H1 (cell line): ENCODE data around the gene PEX6. TPM values are rescaled to one million over a fixed set of nuclear protein-coding genes. Genes with fewer than 3 reads are reported as not detected.

Source experiments
- CTCF ChIA-PET: fragments of 300-600 bp; sonication (Branson Sonifier 250); formaldehyde crosslinking; loops from one replicate; lab custom pipeline; 2021; ENCODE audit not compliant: partially characterized antibody; lab: Charles Lee
- POLR2A ChIA-PET: fragments of 300-600 bp; sonication (Branson Sonifier 250); formaldehyde crosslinking; loops from one replicate; lab custom pipeline; 2021; ENCODE audit warnings: inconsistent platforms; ENCODE audit not compliant: partially characterized antibody; lab: Charles Lee
- DNase-seq, 2 experiments: peaks; one replicate each; pipeline versions ENCODE4 v3.0.0 to v3.0.0-alpha.2; 2010 to 2022; ENCODE audit warnings: low spot score in 2 of 2, low read depth in 1 of 2, mixed read lengths in 1 of 2
- FAIRE-seq: peaks from 2 replicates; lab custom pipeline; 2011; peaks lifted over from hg19 to GRCh38; lab: Jason Lieb, UNC
- H2AFZ ChIP-seq: 2 replicates; pipeline ENCODE4 v1.8.1; 2012; ENCODE audit warnings: low read length, inconsistent platforms
- H2AK5ac ChIP-seq: 2 replicates; pipeline ENCODE4 v1.6.1; 2013; ENCODE audit warnings: low read depth, low read length
- H2BK120ac ChIP-seq: replicated peaks from 2 replicates; pipeline ENCODE3; 2013; ENCODE audit warnings: low read depth, low read length, inconsistent platforms
- H2BK12ac ChIP-seq: 2 replicates; pipeline ENCODE4 v1.6.1; 2013; ENCODE audit warnings: low read depth, low read length
- H2BK15ac ChIP-seq: 2 replicates; pipeline ENCODE4 v1.6.1; 2013; ENCODE audit warnings: low read length
- H2BK20ac ChIP-seq: 2 replicates; pipeline ENCODE4 v1.6.1; 2013; ENCODE audit warnings: low read length
- H2BK5ac ChIP-seq: 2 replicates; pipeline ENCODE4 v1.6.1; 2013; ENCODE audit warnings: low read depth, low read length
- H3K14ac ChIP-seq: 2 replicates; pipeline ENCODE4 v1.6.1; 2013; ENCODE audit warnings: inconsistent platforms; ENCODE audit not compliant: insufficient read length
- H3K18ac ChIP-seq: 2 replicates; pipeline ENCODE4 v1.6.1; 2013; ENCODE audit warnings: low read length; ENCODE audit errors: extremely low read depth
- H3K23ac ChIP-seq: 2 replicates; pipeline ENCODE4 v1.6.1; 2013; ENCODE audit warnings: inconsistent platforms; ENCODE audit not compliant: insufficient read length
- H3K23me2 ChIP-seq: 2 replicates; pipeline ENCODE4 v1.6.1; 2013; ENCODE audit warnings: low read depth, low read length
- H3K27ac ChIP-seq: 2 replicates; pipeline ENCODE4 v1.6.1; 2011; ENCODE audit warnings: low read depth, low read length, inconsistent platforms
- H3K27me3 ChIP-seq, 4 experiments: replicated peaks in 1 of 4; 1 replicate in 1 of 4; 2 replicates in 3 of 4; pipeline versions ENCODE4 v1.6.1 to v1.8.1; 2011 to 2013; ENCODE audit warnings: low read length in 3 of 4, mild to moderate bottlenecking in 3 of 4, inconsistent platforms in 2 of 4, mixed read lengths in 2 of 4, moderate library complexity in 1 of 4; ENCODE audit not compliant: control insufficient read depth in 3 of 4, insufficient read depth in 3 of 4; ENCODE audit errors: extremely low read depth in 1 of 4
- H3K36me3 ChIP-seq, 4 experiments: 2 replicates each; pipeline versions ENCODE4 v1.6.1 to v1.8.1; 2011 to 2013; ENCODE audit warnings: mild to moderate bottlenecking in 4 of 4, low read length in 3 of 4, moderate library complexity in 2 of 4, control low read depth in 1 of 4, inconsistent platforms in 1 of 4; ENCODE audit not compliant: insufficient read depth in 4 of 4, control insufficient read depth in 2 of 4
- H3K4ac ChIP-seq: replicated peaks from 2 replicates; pipeline ENCODE3; 2013; ENCODE audit warnings: low read length, low read depth, mixed read lengths, inconsistent platforms; ENCODE audit not compliant: insufficient read length
- H3K4me1 ChIP-seq, 4 experiments: replicated peaks in 1 of 4; 1 replicate in 1 of 4; 2 replicates in 3 of 4; pipeline versions ENCODE4 v1.6.1 to v1.8.1; 2011 to 2013; ENCODE audit warnings: low read length in 3 of 4, inconsistent platforms in 2 of 4, mixed read lengths in 1 of 4; ENCODE audit not compliant: insufficient read depth in 4 of 4, control insufficient read depth in 3 of 4
- H3K4me2 ChIP-seq, 2 experiments: 2 replicates each; pipeline versions ENCODE4 v1.6.1 to v1.8.1; 2011 to 2013; ENCODE audit warnings: low read depth in 2 of 2, low read length in 2 of 2, control low read depth in 1 of 2, inconsistent platforms in 1 of 2, mild to moderate bottlenecking in 1 of 2; ENCODE audit not compliant: insufficient read depth in 1 of 2
- H3K4me3 ChIP-seq, 4 experiments: fragments of 200-600, 300-600 bp in 1 of 4; sonication (generic), shearing (Covaris generic), sonication (Bioruptor Twin) in 1 of 4; 2 replicates each; pipeline versions ENCODE4 v1.5.1 to v1.8.1; 2011 to 2016; ENCODE audit warnings: low read length in 4 of 4, low read depth in 3 of 4, control low read depth in 2 of 4, inconsistent platforms in 2 of 4, mild to moderate bottlenecking in 2 of 4, mixed read lengths in 1 of 4, moderate library complexity in 1 of 4; ENCODE audit not compliant: insufficient read depth in 2 of 4; ENCODE audit errors: extremely low read depth in 1 of 4
- H3K56ac ChIP-seq: replicated peaks from 2 replicates; pipeline ENCODE3; 2013; ENCODE audit warnings: low read depth, mild to moderate bottlenecking, mixed read lengths, low read length, inconsistent platforms; ENCODE audit not compliant: insufficient read length
- H3K79me1 ChIP-seq: 2 replicates; pipeline ENCODE4 v1.6.1; 2013; ENCODE audit warnings: low read depth, low read length, control low read depth
- H3K79me2 ChIP-seq, 2 experiments: 2 replicates each; pipeline versions ENCODE4 v1.6.1 to v1.8.1; 2012 to 2013; ENCODE audit warnings: low read length in 2 of 2, mild to moderate bottlenecking in 2 of 2, inconsistent platforms in 1 of 2; ENCODE audit not compliant: insufficient read depth in 2 of 2, control insufficient read depth in 1 of 2
- H3K9ac ChIP-seq, 4 experiments: replicated peaks in 1 of 4; 1 replicate in 1 of 4; 2 replicates in 3 of 4; pipeline versions ENCODE4 v1.6.1 to v1.8.1; 2011 to 2013; ENCODE audit warnings: low read depth in 3 of 4, low read length in 3 of 4, control low read depth in 2 of 4, mild to moderate bottlenecking in 2 of 4, moderate library complexity in 2 of 4, inconsistent platforms in 1 of 4; ENCODE audit errors: extremely low read depth in 1 of 4
- H3K9me3 ChIP-seq, 2 experiments: 2 replicates each; pipeline versions ENCODE4 v1.6.1 to v1.8.1; 2012 to 2013; ENCODE audit warnings: mild to moderate bottlenecking in 2 of 2, moderate library complexity in 2 of 2, control low read depth in 1 of 2, inconsistent platforms in 1 of 2, low read depth in 1 of 2, low read length in 1 of 2, mixed read lengths in 1 of 2; ENCODE audit not compliant: insufficient read depth in 2 of 2
- H4K20me1 ChIP-seq, 2 experiments: replicated peaks in 1 of 2; 2 replicates each; pipeline versions ENCODE3 to v1.8.1; 2011 to 2013; ENCODE audit warnings: inconsistent platforms in 2 of 2, low read length in 2 of 2, mild to moderate bottlenecking in 1 of 2; ENCODE audit not compliant: insufficient read depth in 2 of 2, control insufficient read depth in 1 of 2
- H4K5ac ChIP-seq: 2 replicates; pipeline ENCODE4 v1.6.1; 2013; ENCODE audit warnings: low read length, low read depth, mixed read lengths, inconsistent platforms; ENCODE audit not compliant: insufficient read length
- H4K8ac ChIP-seq: 2 replicates; pipeline ENCODE4 v1.8.0; 2013; ENCODE audit warnings: mild to moderate bottlenecking, moderate library complexity, low read length, inconsistent platforms; ENCODE audit not compliant: insufficient read depth; ENCODE audit errors: extremely low read depth
- H4K91ac ChIP-seq: replicated peaks from 2 replicates; pipeline ENCODE3; 2013; ENCODE audit warnings: low read length, mixed read lengths, inconsistent platforms; ENCODE audit not compliant: insufficient read length
- BACH1 ChIP-seq: IDR thresholded peaks from 2 replicates; pipeline ENCODE4 v1.6.1; 2012; ENCODE audit warnings: low read length, improper control_type of control experiment
- HDAC6 ChIP-seq: IDR thresholded peaks from one replicate; pipeline ENCODE4 v1.7.1; 2012; ENCODE audit warnings: low read depth, mild to moderate bottlenecking, inconsistent platforms, low read length, moderate library complexity
- KDM1A ChIP-seq: fragments of 200-600, 300-600 bp; sonication (generic); IDR thresholded peaks from 2 replicates; pipeline ENCODE4 v1.7.1; 2016; ENCODE audit warnings: mild to moderate bottlenecking, low read length, borderline replicate concordance
- WGBS, 2 experiments: shearing (Covaris generic) in 1 of 2; methylation state at CpG; one replicate each; pipeline versions ENCODE4 v1.1.6 to v1.1.7; 2013 to 2015; ENCODE audit warnings: low lambda C conversion rate in 2 of 2, mixed read lengths in 2 of 2, inconsistent platforms in 1 of 2, low coverage in 1 of 2, missing lambda C conversion rate in 1 of 2; ENCODE audit not compliant: insufficient replicate concordance in 2 of 2, insufficient coverage in 1 of 2, insufficient read length in 1 of 2; ENCODE audit errors: extremely low coverage in 1 of 2, missing lambda C conversion rate in 1 of 2; 5-methylcytosine and 5-hydroxymethylcytosine counted together
- polyA plus RNA-seq, 7 experiments: library from polyadenylated mRNA; depleted of rRNA in 3 of 7; stranded (reverse) in 5 of 7; unstranded in 2 of 7; fragments of >200 nt in 5 of 7; fragments of 200-250 nt in 2 of 7; gene quantifications; 1 replicate in 5 of 7; 2 replicates in 1 of 7; 4 replicates in 1 of 7; pipeline versions ENCODE4 v1.2.1 to v1.2.3, GENCODE V29; 2011 to 2013; ENCODE audit warnings: missing spikeins in 2 of 7, mixed read lengths in 2 of 7
- total RNA-seq: library from RNA; stranded (reverse); fragmentation: NEBNext Ultra II Directional; extraction: Animal tissue kit (Norgen Biotek cat#: 25700); gene quantifications from 2 replicates; pipeline ENCODE4 v1.2.1, GENCODE V29; 2021

Gene PEX6
- total and polyA plus RNA-seq, 2 of the 8 experiments (the other 6 are each of a cell fraction or from before 2014, with no cell fraction given): 6.4 to 12.5 TPM

- Histone ChIP-seq H3K9me3 (no peaks in the 10 kb centered on the region), H4K91ac (no peak overlapping the region), H3K27me3 (peaks cover 0 to 13% (median 10%) of the 10 kb centered on the region in 4 experiments; a peak in 5 of 7 replicates), H3K4me3 (peak overlapping the region; percentile 50 to 87 (median 76)), H3K14ac (no peak overlapping the region), H3K9ac (no peak overlapping the region; a peak in 1 of 7 replicates), H3K4me2 (peak overlapping the region; percentile 69 to 99), H2BK5ac (no peak overlapping the region), H3K23me2 (peaks cover 10% of the 10 kb centered on the region), H2BK120ac (no peak overlapping the region), H3K18ac (no peak overlapping the region), H3K36me3 (peaks cover 0 to 2% (median 0%) of the 10 kb centered on the region in 4 experiments; a peak in 1 of 8 replicates), H2AK5ac (no peak overlapping the region), H2BK15ac (no peak overlapping the region), H4K8ac (no peak overlapping the region), H3K23ac (no peak overlapping the region), H4K5ac (no peak overlapping the region), H3K4me1 (peaks cover 0 to 8% (median 6%) of the 10 kb centered on the region in 4 experiments; a peak in 5 of 7 replicates), H4K20me1 (no peaks in the 10 kb centered on the region), H3K4ac (no peak overlapping the region), H3K27ac (no peak overlapping the region), H2BK20ac (no peak overlapping the region), H3K79me1 (no peaks in the 10 kb centered on the region; the same call in 1 of the 2 replicates), H3K79me2 (no peaks in the 10 kb centered on the region), H2AFZ (peak overlapping the region; percentile 94; the same call in 1 of the 2 replicates), H2BK12ac (no peak overlapping the region), H3K56ac (no peak overlapping the region)
- CTCF ChIA-PET: interaction anchor here (0.5 to 2.1 kb wide), 9 partner anchors 8 to 429 kb away, joined by 3 to 6 read pairs (median 3); partner anchors contain the start of genes KLHDC3, MEA1 and RRP36
- DNase-seq: no peak
- 39% methylated on average over 13 of the region's 13 CpGs; no CpG with 5 or more reads in 1 of the 2 experiments for WGBS, 2 experiments
- FAIRE-seq: no peak
- POLR2A ChIA-PET: interaction anchor here (0.7 to 5.3 kb wide), 20 partner anchors 8 to 214 kb away, joined by 3 to 21 read pairs (median 4); partner anchors contain the start of genes CNPY3, PEX6, PPP2R5D and RPL7L1
- TF ChIP-seq BACH1: no peak
- no peak for TF ChIP-seq HDAC6
- 0 out of 2 replicates have a peak, but pooled peaks have one; percentile 12 for TF ChIP-seq KDM1A
Observed at GRCh38 chr6:42959917-42960242, 19.1 kb downstream of the PEX6 start.
